SK-N-SH (cell line): ENCODE measurements around the gene IFNG. TPM values are rescaled to one million over a fixed set of nuclear protein-coding genes. Genes with fewer than 3 reads are reported as not detected.

Experiments
- TCF12 ChIP-seq: IDR thresholded peaks from 2 replicates; pipeline ENCODE4 v1.4.0; 2012
- polyA plus RNA-seq, 3 experiments: library from polyadenylated mRNA; depleted of rRNA; stranded (reverse); fragments of >200 nt; gene quantifications; 2 replicates each; pipeline ENCODE4 v1.2.3, GENCODE V29; 2012

The IFNG gene
- polyA plus RNA-seq, 1 of the 3 experiments (the other 2 are of a cell fraction): not detected

DNA sequence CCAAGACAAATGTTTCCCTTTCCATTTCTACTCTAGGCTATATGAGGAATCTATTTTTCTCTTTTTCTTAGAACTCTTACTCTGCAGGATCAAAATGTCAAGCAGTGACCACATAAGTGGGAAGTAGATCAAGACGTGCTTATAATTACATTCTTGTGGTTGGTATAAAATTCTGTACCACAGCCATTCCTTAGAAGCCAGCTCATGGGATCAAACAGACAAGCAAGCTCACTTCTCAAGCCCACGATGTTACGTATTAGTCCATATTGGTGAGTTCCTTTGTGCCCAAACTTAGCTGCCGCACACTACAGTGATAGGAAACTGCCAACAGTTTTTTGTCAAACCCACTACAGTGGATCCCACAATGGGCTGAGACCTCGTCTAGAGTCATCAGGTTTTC is 53.4 kb downstream of the IFNG start (continued):
- no peak for TF ChIP-seq TCF12

Other genes starting within 250 kb of the IFNG start
- not detected in 2 replicates for gene IFNG-AS1, start 170.3 kb downstream of the IFNG start, polyA plus RNA-seq (2012; rRNA removed)
- not detected in 2 replicates for gene IL26, start 66.1 kb upstream of the IFNG start, polyA plus RNA-seq (2012; rRNA removed)
- gene IL22, start 93.9 kb upstream of the IFNG start, polyA plus RNA-seq (2012; rRNA removed): not detected in 2 replicates
- 7.4 and 11.2 TPM in 2 replicates for gene MDM1, start 172.6 kb upstream of the IFNG start, polyA plus RNA-seq (2012; rRNA removed)